GM19099 (cell line): ENCODE measurements around the gene ZBTB12.

Experiments used
- POLR2A ChIP-seq: IDR thresholded peaks from 3 replicates; pipeline ENCODE4 v1.6.1; 2011; ENCODE audit warnings: low read depth; ENCODE audit not compliant: insufficient read length; ENCODE audit errors: extremely low read depth

Gene ZBTB12

GRCh38 chr6:31905041-31905440 lies 3.2 kb upstream of the ZBTB12 start:
- TF ChIP-seq POLR2A: no peak

GRCh38 chr6:31903957-31904356 lies 2.1 kb upstream of the ZBTB12 start:
- TF ChIP-seq POLR2A: no peak

- TF ChIP-seq POLR2A: no peak
Measured at GRCh38 chr6:31901415-31901952, 402 bp downstream of the ZBTB12 start.

GRCh38 chr6:31900917-31901414 lies 920 bp downstream of the ZBTB12 start:
- no peak for TF ChIP-seq POLR2A

GRCh38 chr6:31899882-31900722 lies 1.8 kb downstream of the ZBTB12 start:
- TF ChIP-seq POLR2A: no peak

- no peak for TF ChIP-seq POLR2A
Measured at GRCh38 chr6:31899215-31899614, 2.7 kb downstream of the ZBTB12 start.

- TF ChIP-seq POLR2A: no peak
Measured at GRCh38 chr6:31898383-31899011, 3.4 kb downstream of the ZBTB12 start.

- TF ChIP-seq POLR2A: peak; percentile 60
Measured at GRCh38 chr6:31897612-31898382, 4.1 kb downstream of the ZBTB12 start, which contains the start of gene EHMT2. EHMT2 (minus strand) TSS chr6:31897698; CDS start chr6:31897677, 21 bp downstream.

- TF ChIP-seq POLR2A: no peak
Measured at GRCh38 chr6:31896856-31897611, 4.9 kb downstream of the ZBTB12 start.

GRCh38 chr6:31896493-31896855 lies 5.4 kb downstream of the ZBTB12 start:
- no peak for TF ChIP-seq POLR2A

GRCh38 chr6:31892821-31893220 lies 9.1 kb downstream of the ZBTB12 start:
- TF ChIP-seq POLR2A: no peak

GRCh38 chr6:31889331-31889972 lies 12.4 kb downstream of the ZBTB12 start:
- no peak for TF ChIP-seq POLR2A

- no peak for TF ChIP-seq POLR2A
Measured at GRCh38 chr6:31888276-31889258, 13.3 kb downstream of the ZBTB12 start.
